Stimulated activated CD8-positive, alpha-beta memory T cell treated with anti-CD3 and anti-CD28 coated beads, Interleukin-4, amount 100 ng/mL, for 1 hour (primary cell): ENCODE data around the gene LGALS13.

Source experiments
- DNase-seq, 2 donors: peaks; one replicate each; pipeline ENCODE4 v3.0.0-alpha.2; 2020; ENCODE audit warnings: low read depth in 2 of 2, low spot score in 1 of 2

LGALS13 gene

GRCh38 chr19:39602224-39602623, at the start of gene LGALS13:
TSS of gene LGALS13 (plus strand) at chr19:39602524. CDS start at chr19:39602569, 45 bp downstream.
- no peak for DNase-seq

- DNase-seq = no peak
Observed at GRCh38 chr19:39553082-39553652, 49.2 kb upstream of the LGALS13 start.

GRCh38 chr19:39554701-39555311, 47.5 kb upstream of the LGALS13 start:
- DNase-seq = no peak

- no peak for DNase-seq
Observed at GRCh38 chr19:39555883-39556282, 46.4 kb upstream of the LGALS13 start.

GRCh38 chr19:39557811-39558623, 44.3 kb upstream of the LGALS13 start:
- DNase-seq = no peak

GRCh38 chr19:39558624-39559117, 43.7 kb upstream of the LGALS13 start:
- DNase-seq = no peak

GRCh38 chr19:39563408-39563807, 38.9 kb upstream of the LGALS13 start:
- no peak for DNase-seq

- no peak for DNase-seq
Observed at GRCh38 chr19:39566064-39566463, 36.3 kb upstream of the LGALS13 start.

- no peak for DNase-seq
Observed at GRCh38 chr19:39568604-39569003, 33.7 kb upstream of the LGALS13 start.

- DNase-seq = no peak
Observed at GRCh38 chr19:39582442-39582841, 19.9 kb upstream of the LGALS13 start.

GRCh38 chr19:39582891-39583625, 19.3 kb upstream of the LGALS13 start:
- no peak for DNase-seq

- DNase-seq = no peak
Observed at GRCh38 chr19:39587496-39587895, 14.8 kb upstream of the LGALS13 start.

- DNase-seq = no peak
Observed at GRCh38 chr19:39588066-39588465, 14.3 kb upstream of the LGALS13 start.

GRCh38 chr19:39590265-39590664, 12.1 kb upstream of the LGALS13 start:
- no peak for DNase-seq

- no peak for DNase-seq
Observed at GRCh38 chr19:39592381-39592780, 9.9 kb upstream of the LGALS13 start.

- DNase-seq = no peak
Observed at GRCh38 chr19:39595950-39596349, 6.4 kb upstream of the LGALS13 start.

GRCh38 chr19:39596911-39597310, 5.4 kb upstream of the LGALS13 start:
- DNase-seq = no peak

- DNase-seq = no peak
Observed at GRCh38 chr19:39599116-39599515, 3.2 kb upstream of the LGALS13 start.

- DNase-seq = no peak
Observed at GRCh38 chr19:39603825-39604224, 1.5 kb downstream of the LGALS13 start.

GRCh38 chr19:39607021-39607420, 4.7 kb downstream of the LGALS13 start:
- DNase-seq = no peak

- DNase-seq = no peak
Observed at GRCh38 chr19:39607561-39607960, 5.2 kb downstream of the LGALS13 start.
